GM21447 (cell line): ENCODE results near the gene PRR27.

Experiments used
- ATAC-seq: cut with Tn5 transposase; IDR thresholded peaks from one replicate; pipeline ENCODE4 v1.9.1; 2021; ENCODE audit not compliant: unreplicated experiment

PRR27 gene

GRCh38 chr4:70153937-70154336 is at the start of gene PRR27:
PRR27 (plus strand) TSS chr4:70154237; CDS start chr4:70154376, 139 bp downstream.
- ATAC-seq: no peak

- peak; percentile 51 for ATAC-seq
These were observed 43.1 kb upstream of the PRR27 start for GRCh38 chr4:70110917-70111316.

- no peak for ATAC-seq
These were observed 40.4 kb upstream of the PRR27 start for GRCh38 chr4:70113656-70114055.

- no peak for ATAC-seq
These were observed 39.9 kb upstream of the PRR27 start for GRCh38 chr4:70114096-70114495.

DNA sequence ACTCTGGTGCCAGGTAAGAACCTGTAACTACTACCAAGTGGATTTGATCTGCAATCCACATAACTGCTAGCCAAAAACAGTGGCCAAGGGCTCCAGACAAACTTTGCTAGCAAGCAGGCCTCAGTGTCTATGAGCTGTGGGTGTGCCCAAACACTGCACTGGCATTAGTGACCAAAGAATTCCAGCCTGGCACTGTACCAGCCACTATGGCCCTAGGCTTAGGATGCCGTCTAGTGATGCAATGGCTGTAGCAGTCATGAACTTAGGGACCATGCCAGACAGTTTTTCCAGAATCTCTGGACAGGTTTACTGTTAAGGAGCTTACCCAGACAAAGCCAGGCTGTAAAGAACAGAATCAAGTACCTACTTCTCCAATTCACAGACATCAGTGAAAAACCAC is 33.7 kb upstream of the PRR27 start:
- ATAC-seq: no peak

GRCh38 chr4:70133473-70133872 is 20.6 kb upstream of the PRR27 start:
- no peak for ATAC-seq

- ATAC-seq: no peak
These were observed 15.3 kb upstream of the PRR27 start for GRCh38 chr4:70138751-70139150.

DNA sequence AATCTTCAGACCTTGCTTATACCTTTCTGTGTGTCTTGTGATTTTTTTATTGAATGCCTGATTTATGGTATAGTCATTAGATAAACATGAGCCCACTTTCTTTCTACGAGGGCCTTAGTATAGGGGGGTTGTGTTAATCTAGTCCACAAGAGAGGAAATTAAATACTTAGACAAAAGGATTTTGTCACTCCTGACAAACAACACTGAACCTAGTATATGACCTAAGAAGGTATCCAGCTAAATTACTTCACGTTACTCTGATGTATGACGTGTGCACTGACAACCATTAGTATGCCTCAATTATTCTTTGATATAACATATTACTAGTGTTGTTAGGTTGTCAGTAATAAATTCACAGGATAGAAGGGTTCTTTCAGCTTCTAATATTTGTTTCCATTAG is 2.8 kb upstream of the PRR27 start:
- no peak for ATAC-seq

- no peak for ATAC-seq
These were observed 1.9 kb upstream of the PRR27 start for GRCh38 chr4:70152088-70152487.

- ATAC-seq: no peak
These were observed 4.5 kb downstream of the PRR27 start for GRCh38 chr4:70158576-70158975.

DNA sequence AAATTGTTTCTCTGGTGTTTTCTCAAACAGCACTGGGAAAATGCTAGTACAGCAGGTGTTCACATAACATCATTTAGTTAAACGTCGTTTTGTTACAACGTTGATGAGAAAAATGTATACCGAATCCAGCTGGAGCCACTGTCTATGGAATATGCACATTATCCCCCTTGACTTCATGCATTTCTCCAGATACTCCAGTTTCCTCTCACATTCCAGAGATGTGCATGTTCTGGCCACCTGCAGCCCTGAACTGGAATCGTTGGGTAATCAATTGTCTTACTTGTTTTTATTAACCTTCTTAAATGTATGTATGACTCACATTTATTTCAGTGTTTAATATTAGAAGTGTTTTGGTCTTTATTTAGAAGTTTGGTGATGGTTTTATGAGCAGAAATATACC is 23.1 kb downstream of the PRR27 start:
- ATAC-seq: no peak

GRCh38 chr4:70178075-70178660 is 24.1 kb downstream of the PRR27 start:
- no peak for ATAC-seq

DNA sequence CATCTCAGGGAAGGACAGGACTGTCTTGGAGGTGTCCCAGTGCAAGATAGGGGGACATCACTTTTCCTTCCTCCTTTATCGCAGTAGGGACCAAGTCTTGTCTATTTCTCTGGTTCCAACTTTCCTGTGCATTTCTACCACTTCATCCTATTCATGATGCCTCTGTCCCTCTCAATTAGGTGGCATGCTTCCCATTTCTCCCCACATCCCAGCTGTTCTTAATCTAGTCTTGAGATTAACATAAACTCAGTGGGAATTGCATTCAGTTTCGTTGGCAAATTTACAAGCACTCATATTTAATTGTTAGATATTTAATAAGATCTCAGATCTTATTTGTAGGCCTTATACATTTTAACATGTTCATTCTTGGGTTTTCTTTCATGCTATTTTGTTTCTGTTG is 25.8 kb downstream of the PRR27 start:
- ATAC-seq: no peak

- no peak for ATAC-seq
These were observed 27.8 kb downstream of the PRR27 start for GRCh38 chr4:70181864-70182263.

DNA sequence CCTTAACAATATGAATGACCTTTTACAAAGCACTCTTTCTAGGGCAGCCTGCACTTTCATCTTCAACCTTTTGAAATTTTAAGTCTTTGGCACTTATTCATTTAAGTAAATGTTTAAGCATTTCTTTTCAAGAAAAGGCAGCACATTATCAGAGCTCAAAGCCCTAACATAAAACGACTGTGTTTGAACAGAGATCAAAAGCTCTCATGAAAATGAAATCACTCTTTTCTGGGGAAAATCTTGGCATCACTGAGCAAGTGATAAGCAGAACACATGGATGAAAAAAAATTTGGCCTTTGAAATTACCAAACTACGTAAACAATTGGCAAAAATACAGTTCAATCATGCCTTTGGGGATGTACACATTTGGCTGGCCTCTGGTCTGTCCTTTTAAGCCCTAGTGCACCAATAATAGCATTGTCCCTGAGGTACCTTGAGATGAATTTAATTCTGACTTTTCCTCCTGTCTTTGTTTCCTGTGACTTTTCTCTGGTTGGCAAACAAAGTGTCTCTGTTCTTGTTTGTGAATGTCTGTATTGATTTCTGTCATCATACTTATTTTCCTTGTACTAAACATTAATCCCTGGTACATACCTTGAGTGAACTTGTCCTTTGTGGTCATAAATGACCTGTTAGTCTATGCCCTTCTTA is 28.6 kb downstream of the PRR27 start:
- ATAC-seq: no peak

DNA sequence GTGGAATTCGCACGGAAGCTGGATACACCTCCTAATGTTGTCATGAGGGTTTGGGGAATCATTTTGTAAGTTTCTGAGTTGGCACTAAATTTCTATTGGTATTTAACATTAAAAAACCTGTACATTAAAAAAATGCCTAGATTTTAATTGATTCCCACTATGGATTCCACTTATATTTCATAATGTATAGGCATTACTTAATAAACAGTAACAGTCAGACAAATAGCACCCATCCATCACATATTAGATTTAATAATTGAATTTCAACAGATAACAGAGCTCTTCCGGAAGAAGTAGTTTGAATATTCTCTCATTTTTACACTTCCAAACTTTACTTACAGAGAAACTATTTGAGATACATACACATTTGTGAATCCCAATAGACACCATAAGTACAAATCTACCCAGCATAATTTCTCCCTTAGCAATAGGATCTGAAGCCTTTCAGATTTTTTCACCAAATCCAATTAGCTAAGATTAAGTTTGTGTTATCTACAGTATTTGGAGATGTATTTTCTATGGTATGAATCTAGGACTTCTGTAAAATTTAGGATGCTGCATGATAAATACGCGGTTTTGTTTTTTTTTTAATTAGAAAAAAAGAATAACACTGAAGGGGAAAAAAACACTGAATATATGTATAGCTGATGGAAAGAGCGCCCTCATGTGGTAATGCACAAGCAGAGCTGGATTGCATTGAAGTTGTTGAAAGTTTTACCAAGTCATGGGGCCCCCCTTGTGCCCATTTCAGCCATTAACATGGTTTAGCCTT is 29.3 kb downstream of the PRR27 start:
- ATAC-seq: peak; percentile 81

DNA sequence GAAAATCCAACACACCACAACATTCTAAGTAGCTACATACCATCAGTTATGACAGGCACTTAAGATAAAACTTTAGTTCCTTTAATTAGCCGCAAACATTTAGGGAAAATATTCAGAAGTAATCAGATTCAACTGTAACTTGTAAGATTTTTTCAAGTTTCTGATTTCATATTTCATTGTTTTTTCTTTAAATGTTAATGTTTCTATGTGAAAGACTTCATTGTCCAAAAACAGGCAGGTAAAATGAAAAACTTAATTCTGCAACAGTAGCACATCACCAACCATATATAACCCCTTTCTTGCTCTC is 29.9 kb downstream of the PRR27 start:
- no peak for ATAC-seq

GRCh38 chr4:70187216-70187615 is 33.2 kb downstream of the PRR27 start:
- ATAC-seq: no peak

- no peak for ATAC-seq
These were observed 36.5 kb downstream of the PRR27 start for GRCh38 chr4:70190579-70190978.

DNA sequence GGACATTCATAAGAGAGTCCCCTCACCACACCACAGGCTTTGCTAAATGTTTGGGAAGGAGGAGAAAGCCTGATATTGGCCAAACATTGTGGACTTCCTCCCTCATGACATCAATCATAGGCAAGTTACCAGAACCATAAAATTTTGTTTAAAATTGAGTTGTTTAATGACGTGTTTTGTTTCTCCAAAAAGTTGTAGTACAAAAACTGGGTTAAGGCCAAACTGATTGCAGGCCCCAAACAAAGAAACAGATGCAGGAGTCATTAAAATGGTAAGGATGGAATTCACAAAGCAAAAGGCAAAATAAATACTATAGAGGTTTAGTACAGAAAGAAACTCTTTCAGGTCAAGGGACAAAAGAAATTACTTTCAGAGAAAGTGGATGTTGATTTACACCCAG is 37.6 kb downstream of the PRR27 start:
- ATAC-seq: no peak

GRCh38 chr4:70192895-70193294 is 38.9 kb downstream of the PRR27 start:
- ATAC-seq: no peak

DNA sequence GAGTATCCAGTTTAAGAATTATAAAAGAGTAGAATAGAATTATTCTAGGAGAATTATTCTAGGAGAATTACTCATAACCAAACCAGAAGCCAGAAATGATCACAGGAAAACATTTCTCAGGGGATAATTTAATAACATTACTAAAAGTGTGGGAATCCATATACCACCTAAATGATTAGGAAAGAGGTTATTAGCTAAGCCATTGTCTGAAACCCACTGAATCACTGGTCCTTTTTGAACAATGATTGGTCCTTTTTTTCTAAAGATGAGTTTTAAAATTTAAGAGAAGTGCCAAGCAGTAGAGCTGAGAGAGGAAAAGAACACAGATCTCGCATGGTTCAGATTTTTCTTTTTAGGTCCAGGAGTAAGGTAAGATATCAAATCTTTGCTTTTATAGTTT is 41.4 kb downstream of the PRR27 start, which contains the start of gene ODAM:
TSS of gene ODAM (plus strand) at position 301 of the 400 bp plus-strand sequence. CDS start 819 bp downstream, outside the sequence.
- no peak for ATAC-seq
